Measurements from ENCODE around the gene PSMD2.
"Not testable (repeated sequence)": the region's sequence is repeated elsewhere in the genome, so short reads cannot be mapped to it uniquely, and the experiment has no call there.

- TF ChIP-seq CTCF (IDR thresholded peaks at IDR 0.05; ENCODE audit: extremely low read depth in 1 of 2, insufficient read depth in 1 of 2, low read depth in 1 of 2, low read length in 2 of 2); POLR2A (IDR thresholded peaks at IDR 0.05; ENCODE audit: low read depth, low read length); JUN (IDR thresholded peaks at IDR 0.05; ENCODE audit: borderline replicate concordance, insufficient read depth, insufficient read length, low read depth); FOS (IDR thresholded peaks at IDR 0.05; ENCODE audit: borderline replicate concordance, insufficient read depth, low read length); EZH2 (IDR thresholded peaks at IDR 0.05; ENCODE audit: borderline replicate concordance, low read depth, low read length, severe bottlenecking); MAX (IDR thresholded peaks at IDR 0.05; ENCODE audit: insufficient read depth, insufficient read length); POLR2AphosphoS5 (IDR thresholded peaks at IDR 0.05; ENCODE audit: insufficient read depth, low read depth, low read length): not testable (repeated sequence)
Measured at GRCh38 chr3:184267249-184267648, 31.8 kb upstream of the PSMD2 start.

All from endothelial cell of umbilical vein (primary cell).